Measurements from ENCODE around the gene AFG1L. TPM values are rescaled to one million over a fixed set of nuclear protein-coding genes. Genes with fewer than 3 reads are reported as not detected.
A peak's percentile ranks its signal among the peaks of the same experiment; 100 is the strongest.

AFG1L gene
- total and polyA plus RNA-seq, 2 experiments from 2014 or later = 4.1 to 8.7 TPM

DNA sequence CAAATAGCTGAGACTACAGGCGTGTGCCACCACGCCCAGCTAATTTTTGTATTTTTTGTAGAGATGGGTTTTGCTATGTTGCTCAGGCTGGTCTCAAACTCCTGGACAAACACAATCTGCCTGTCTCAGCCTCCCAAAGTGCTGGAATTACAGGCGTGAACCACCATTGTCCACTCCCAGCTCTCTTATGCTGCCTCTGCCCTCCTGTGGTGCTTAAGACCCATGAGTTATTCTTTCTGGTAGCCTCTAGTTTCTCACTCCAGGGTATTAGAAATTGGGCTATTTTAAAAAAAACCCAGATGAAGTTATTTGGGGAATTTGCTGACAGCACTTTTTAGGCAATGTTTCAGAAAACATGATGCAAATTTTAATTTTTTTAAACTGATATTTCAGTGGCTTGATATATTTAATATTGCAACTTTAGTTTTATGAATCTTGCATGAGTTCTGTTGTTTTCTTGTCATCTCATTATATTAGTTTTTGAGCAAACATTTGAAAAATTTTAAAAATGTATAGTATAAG lies 151.8 kb downstream of the AFG1L start:
- Mint-ChIP-seq H3K36me3 (ENCODE audit: low read depth) (no peaks in the 10 kb centered on the region), H3K4me1 (no peaks in the 10 kb centered on the region), H3K9me3 (no peaks in the 10 kb centered on the region; the same call in 2 of the 3 replicates), H3K27ac (no peak overlapping the region), H3K4me3 (no peak overlapping the region), H3K27me3 (ENCODE audit: insufficient read depth, low read depth, poor library complexity) (no peaks in the 10 kb centered on the region)
- Histone ChIP-seq H3K36me3 (ENCODE audit: insufficient read depth) (no peaks in the 10 kb centered on the region), H3F3A (replicated peaks; ENCODE audit: low read depth) (no peaks in the 10 kb centered on the region), H3K27ac (ENCODE audit: low read depth) (no peak overlapping the region), H3K9me2 (ENCODE audit: insufficient read depth) (no peaks in the 10 kb centered on the region), H3K4me1 (ENCODE audit: insufficient read depth) (no peaks in the 10 kb centered on the region), H3K27me3 (ENCODE audit: insufficient read depth) (no peaks in the 10 kb centered on the region), H3K79me2 (replicated peaks; ENCODE audit: insufficient read depth) (no peaks in the 10 kb centered on the region), H3K4me3 (no peak overlapping the region), H3K4me2 (no peak overlapping the region), H4K20me1 (replicated peaks; ENCODE audit: insufficient read depth) (no peaks in the 10 kb centered on the region), H2AFZ (no peak overlapping the region)
- peak; percentile 12 for DNase-seq (ENCODE audit: low spot score)
- ATAC-seq = peak; percentile 41; the same call in 2 of the 3 replicates
- TF ChIP-seq POLR2AphosphoS5 (IDR thresholded peaks at IDR 0.05; ENCODE audit: low read depth) = no peak
- TF ChIP-seq, protein P1, sequence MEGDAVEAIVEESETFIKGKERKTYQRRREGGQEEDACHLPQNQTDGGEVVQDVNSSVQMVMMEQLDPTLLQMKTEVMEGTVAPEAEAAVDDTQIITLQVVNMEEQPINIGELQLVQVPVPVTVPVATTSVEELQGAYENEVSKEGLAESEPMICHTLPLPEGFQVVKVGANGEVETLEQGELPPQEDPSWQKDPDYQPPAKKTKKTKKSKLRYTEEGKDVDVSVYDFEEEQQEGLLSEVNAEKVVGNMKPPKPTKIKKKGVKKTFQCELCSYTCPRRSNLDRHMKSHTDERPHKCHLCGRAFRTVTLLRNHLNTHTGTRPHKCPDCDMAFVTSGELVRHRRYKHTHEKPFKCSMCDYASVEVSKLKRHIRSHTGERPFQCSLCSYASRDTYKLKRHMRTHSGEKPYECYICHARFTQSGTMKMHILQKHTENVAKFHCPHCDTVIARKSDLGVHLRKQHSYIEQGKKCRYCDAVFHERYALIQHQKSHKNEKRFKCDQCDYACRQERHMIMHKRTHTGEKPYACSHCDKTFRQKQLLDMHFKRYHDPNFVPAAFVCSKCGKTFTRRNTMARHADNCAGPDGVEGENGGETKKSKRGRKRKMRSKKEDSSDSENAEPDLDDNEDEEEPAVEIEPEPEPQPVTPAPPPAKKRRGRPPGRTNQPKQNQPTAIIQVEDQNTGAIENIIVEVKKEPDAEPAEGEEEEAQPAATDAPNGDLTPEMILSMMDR (conservative IDR thresholded peaks at IDR 0.05; ENCODE audit: low read depth in 2 of 2) = 0 out of 4 replicates have a peak, but pooled peaks of 1 of the 2 experiments have one; percentile 10

DNA sequence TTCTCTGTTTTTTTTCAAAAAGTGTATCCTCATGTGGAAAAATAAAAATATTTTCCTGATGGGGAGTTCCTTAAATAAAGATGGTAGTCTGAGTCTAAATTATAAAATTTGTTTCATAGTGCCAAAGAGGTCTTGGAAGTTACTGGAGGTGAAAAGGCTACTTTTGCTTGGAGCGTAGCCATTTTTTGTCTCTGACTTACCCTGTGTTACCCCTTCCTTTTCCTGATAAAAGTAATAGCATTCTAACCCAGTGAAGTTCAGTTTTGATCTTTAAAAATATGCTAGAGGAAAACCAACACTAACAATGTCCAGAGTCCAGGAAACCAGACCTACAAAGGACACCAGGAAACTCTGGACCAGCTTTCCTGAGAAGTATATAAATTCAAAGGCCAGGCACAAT lies 153.6 kb downstream of the AFG1L start:
- H3K79me2 ChIP-seq (replicated peaks; ENCODE audit: insufficient read depth) = no peaks in the 10 kb centered on the region
- no peak for DNase-seq (ENCODE audit: low spot score)
- H3F3A ChIP-seq (replicated peaks; ENCODE audit: low read depth) = no peaks in the 10 kb centered on the region
- ATAC-seq = no peak
- peaks cover 12% of the 10 kb centered on the region; the same call in 1 of the 2 replicates for H3K4me1 ChIP-seq (ENCODE audit: insufficient read depth)
- Mint-ChIP-seq H3K27me3 (ENCODE audit: insufficient read depth, low read depth, poor library complexity) (no peaks in the 10 kb centered on the region), H3K9me3 (no peaks in the 10 kb centered on the region; the same call in 2 of the 3 replicates), H3K4me1 (peaks cover 8% of the 10 kb centered on the region), H3K4me3 (no peak overlapping the region), H3K27ac (no peak overlapping the region), H3K36me3 (ENCODE audit: low read depth) (no peaks in the 10 kb centered on the region)
- no peak overlapping the region for H3K4me2 ChIP-seq
- H3K9me2 ChIP-seq (ENCODE audit: insufficient read depth) = no peaks in the 10 kb centered on the region
- no peaks in the 10 kb centered on the region for H4K20me1 ChIP-seq (replicated peaks; ENCODE audit: insufficient read depth)
- H3K36me3 ChIP-seq (ENCODE audit: insufficient read depth) = no peaks in the 10 kb centered on the region
- no peaks in the 10 kb centered on the region for H3K27me3 ChIP-seq (ENCODE audit: insufficient read depth)
- H3K27ac ChIP-seq (ENCODE audit: low read depth) = no peak overlapping the region
- H3K4me3 ChIP-seq = no peak overlapping the region
- no peak overlapping the region for H2AFZ ChIP-seq
- no peak for TF ChIP-seq CREB1 (CRISPR knock-in tag; IDR thresholded peaks at IDR 0.05; ENCODE audit: low read depth)
- TF ChIP-seq NANOG (IDR thresholded peaks at IDR 0.05; ENCODE audit: borderline replicate concordance) = no peak
- TF ChIP-seq JUNB (IDR thresholded peaks at IDR 0.05; ENCODE audit: unreplicated experiment) = no peak
- no peak for TF ChIP-seq STAT1 (IDR thresholded peaks at IDR 0.05; ENCODE audit: unreplicated experiment)
- TF ChIP-seq EZH2phosphoT487 (IDR thresholded peaks at IDR 0.05; ENCODE audit: unreplicated experiment) = no peak
- TF ChIP-seq, protein P1 (conservative IDR thresholded peaks at IDR 0.05; ENCODE audit: low read depth in 2 of 2) = no peak
- TF ChIP-seq, protein P2, sequence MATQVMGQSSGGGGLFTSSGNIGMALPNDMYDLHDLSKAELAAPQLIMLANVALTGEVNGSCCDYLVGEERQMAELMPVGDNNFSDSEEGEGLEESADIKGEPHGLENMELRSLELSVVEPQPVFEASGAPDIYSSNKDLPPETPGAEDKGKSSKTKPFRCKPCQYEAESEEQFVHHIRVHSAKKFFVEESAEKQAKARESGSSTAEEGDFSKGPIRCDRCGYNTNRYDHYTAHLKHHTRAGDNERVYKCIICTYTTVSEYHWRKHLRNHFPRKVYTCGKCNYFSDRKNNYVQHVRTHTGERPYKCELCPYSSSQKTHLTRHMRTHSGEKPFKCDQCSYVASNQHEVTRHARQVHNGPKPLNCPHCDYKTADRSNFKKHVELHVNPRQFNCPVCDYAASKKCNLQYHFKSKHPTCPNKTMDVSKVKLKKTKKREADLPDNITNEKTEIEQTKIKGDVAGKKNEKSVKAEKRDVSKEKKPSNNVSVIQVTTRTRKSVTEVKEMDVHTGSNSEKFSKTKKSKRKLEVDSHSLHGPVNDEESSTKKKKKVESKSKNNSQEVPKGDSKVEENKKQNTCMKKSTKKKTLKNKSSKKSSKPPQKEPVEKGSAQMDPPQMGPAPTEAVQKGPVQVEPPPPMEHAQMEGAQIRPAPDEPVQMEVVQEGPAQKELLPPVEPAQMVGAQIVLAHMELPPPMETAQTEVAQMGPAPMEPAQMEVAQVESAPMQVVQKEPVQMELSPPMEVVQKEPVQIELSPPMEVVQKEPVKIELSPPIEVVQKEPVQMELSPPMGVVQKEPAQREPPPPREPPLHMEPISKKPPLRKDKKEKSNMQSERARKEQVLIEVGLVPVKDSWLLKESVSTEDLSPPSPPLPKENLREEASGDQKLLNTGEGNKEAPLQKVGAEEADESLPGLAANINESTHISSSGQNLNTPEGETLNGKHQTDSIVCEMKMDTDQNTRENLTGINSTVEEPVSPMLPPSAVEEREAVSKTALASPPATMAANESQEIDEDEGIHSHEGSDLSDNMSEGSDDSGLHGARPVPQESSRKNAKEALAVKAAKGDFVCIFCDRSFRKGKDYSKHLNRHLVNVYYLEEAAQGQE (IDR thresholded peaks at IDR 0.05; ENCODE audit: unreplicated experiment) = no peak

Data from GM23338 (cell line).